ENCODE measurements around the gene RLN3. TPM values are rescaled to one million over a fixed set of nuclear protein-coding genes. Genes with fewer than 3 reads are reported as not detected.

RLN3 gene
- total and polyA plus RNA-seq, 10 of the 15 experiments (the other 5 are each of a cell fraction or from before 2014, with no cell fraction given), result not detected

GRCh38 chr19:14053032-14053431 is 25.1 kb downstream of the RLN3 start (continued):
- TF ChIP-seq WRNIP1 (IDR thresholded peaks at IDR 0.05; ENCODE audit: borderline replicate concordance, low read depth, low read length) (no peak), RBBP5 (conservative IDR thresholded peaks at IDR 0.05) (no peak), HDGF (IDR thresholded peaks at IDR 0.05) (no peak)

DNA sequence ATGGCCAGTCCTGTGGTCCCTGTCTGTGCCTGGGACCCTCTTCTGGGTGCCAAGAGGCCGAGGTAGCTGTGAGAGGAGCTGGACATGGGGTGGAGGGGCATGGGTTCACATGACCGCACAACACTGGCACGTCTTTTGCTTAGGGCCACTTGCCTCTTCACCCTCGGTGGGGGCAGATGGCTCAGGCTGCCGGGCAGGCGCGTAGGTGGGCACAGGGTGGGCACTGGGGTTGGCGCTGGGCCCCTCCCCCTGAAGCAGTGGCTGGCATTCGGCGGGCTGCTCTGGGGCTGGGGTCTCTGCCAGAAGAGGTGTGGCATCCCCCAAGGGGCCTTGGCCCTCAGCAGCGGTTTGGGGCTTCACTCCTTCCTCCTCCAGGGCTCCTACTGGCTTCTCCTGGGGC is 25.6 kb downstream of the RLN3 start:
- ChIA-PET POLR2A (interaction anchor here (1.5 kb wide), 1 partner anchor 48 kb away, joined by 5 read pairs; the partner anchor contains the start of gene RFX1), CTCF (interaction anchor here (1.6 to 2.4 kb wide), 2 partner anchors 10 to 14 kb away, joined by 5 to 14 read pairs; no protein-coding TSS in a partner anchor), SMC1A (ENCODE audit: uncharacterized antibody, unreplicated experiment) (interaction anchor here (0.6 to 1.2 kb wide), 3 partner anchors 11 to 443 kb away, joined by 3 to 6 read pairs (median 3); partner anchors contain the start of genes GIPC1 and MISP3), RAD21 (ENCODE audit: unreplicated experiment) (interaction anchor here (0.6 to 1.0 kb wide), 2 partner anchors 9 to 92 kb away, joined by 3 read pairs; no protein-coding TSS in a partner anchor)
- no peak overlapping the region for H3K27ac ChIP-seq (ENCODE audit: control insufficient read depth, insufficient read depth)
- no peak overlapping the region for H3K9ac ChIP-seq (ENCODE audit: control insufficient read depth, insufficient read depth, low read length)
- no peak for TF ChIP-seq MTA2 (IDR thresholded peaks at IDR 0.05; ENCODE audit: low read depth)
- 0 out of 2 replicates have a peak, but pooled peaks have one; percentile 43 for TF ChIP-seq POLR2AphosphoS5 (IDR thresholded peaks at IDR 0.05; ENCODE audit: low read length)
- TF ChIP-seq POLR2AphosphoS2 (IDR thresholded peaks at IDR 0.05; ENCODE audit: low read depth, low read length), result 0 out of 2 replicates have a peak, but pooled peaks have one; percentile 29
- ATAC-seq (no peak), DNase-seq (ENCODE audit: low read depth, low spot score) (no peak), FAIRE-seq (no peak)
- no peaks in the 10 kb centered on the region for H3K9me3 ChIP-seq (replicated peaks; ENCODE audit: control insufficient read depth, insufficient read depth, low read length)
- H3K79me2 ChIP-seq (ENCODE audit: control insufficient read depth, insufficient read depth, low read length), result no peaks in the 10 kb centered on the region
- intact Hi-C loops (cut with micrococcal nuclease; ENCODE audit: unreplicated experiment), result no loop called here
- peaks cover 8 to 10% of the 10 kb centered on the region in 2 experiments; a peak in 3 of 4 replicates for H3K36me3 ChIP-seq (ENCODE audit: control insufficient read depth in 2 of 2, insufficient read depth in 2 of 2, low read length in 1 of 2)
- no peaks in the 10 kb centered on the region for H4K20me1 ChIP-seq (ENCODE audit: control insufficient read depth, insufficient read depth)
- peaks cover 0 to 2% of the 10 kb centered on the region in 2 experiments; a peak in 3 of 4 replicates for H3K27me3 ChIP-seq (replicated peaks in 1 of 2; ENCODE audit: control insufficient read depth in 2 of 2, insufficient read depth in 2 of 2, low read length in 1 of 2)
- 85% methylated on average over 10 of the region's 11 CpGs for WGBS (ENCODE audit: insufficient coverage, insufficient replicate concordance, low lambda C conversion rate, missing lambda C conversion rate)
- H2AFZ ChIP-seq (ENCODE audit: control insufficient read depth, low read depth, low read length), result no peak overlapping the region
- no peak overlapping the region for H3K4me3 ChIP-seq
- no TSS peak for BruUV-seq (replicated peaks)
- no peak overlapping the region for H3K4me2 ChIP-seq (ENCODE audit: control insufficient read depth, insufficient read depth)
- in situ Hi-C loops (cut with MboI), result loop anchor here (25.0 kb wide), 1 partner anchor 766 kb away; no protein-coding TSS in a partner anchor
- no peaks in the 10 kb centered on the region for H3K4me1 ChIP-seq (ENCODE audit: control insufficient read depth, insufficient read depth, low read length)
